HEK293T (cell line): ENCODE measurements around the gene SPDYE4.

ENCODE experiments used
- BHLHE40 ChIP-seq: fragments of 450-650 bp; IDR thresholded peaks from 2 replicates; pipeline ENCODE4 v1.6.1; 2016; ENCODE audit warnings: mild to moderate bottlenecking, moderate library complexity, borderline replicate concordance
- FOXK2 ChIP-seq: fragments of 450-650 bp; IDR thresholded peaks from 2 replicates; pipeline ENCODE4 v1.6.1; 2016; ENCODE audit warnings: mild to moderate bottlenecking
- FOXM1 ChIP-seq: fragments of 450-650 bp; IDR thresholded peaks from 2 replicates; pipeline ENCODE4 v1.6.1; 2017; ENCODE audit warnings: mild to moderate bottlenecking, borderline replicate concordance
- SP1 ChIP-seq: fragments of 450-650 bp; IDR thresholded peaks from 2 replicates; pipeline ENCODE4 v1.6.1; 2017
- TARDBP ChIP-seq: fragments of 450-650 bp; IDR thresholded peaks from 2 replicates; pipeline ENCODE4 v1.6.1; 2016
- ZNF384 ChIP-seq: fragments of 450-650 bp; IDR thresholded peaks from 2 replicates; pipeline ENCODE4 v1.6.1; 2016

DNA sequence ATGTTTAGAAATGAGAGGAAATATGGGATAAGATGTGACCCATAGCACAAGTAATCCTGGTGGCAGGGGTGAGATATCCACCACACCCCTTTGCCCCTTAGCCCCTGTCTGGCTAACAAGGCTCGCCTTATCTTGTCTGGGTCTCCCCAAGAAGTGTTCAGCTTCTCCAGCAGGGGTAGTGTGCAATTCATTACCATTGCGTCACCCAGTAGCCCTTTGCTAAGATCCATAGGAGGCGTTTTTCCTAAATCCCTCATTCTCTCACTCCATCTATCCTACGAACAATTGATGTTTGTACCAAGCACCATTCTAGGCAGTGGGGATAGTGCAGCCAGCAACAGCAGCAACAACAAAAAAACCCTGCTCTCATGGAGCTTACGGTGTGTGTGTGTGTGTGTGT, 44.5 kb downstream of the SPDYE4 start:
- TF ChIP-seq FOXK2 (no peak), BHLHE40 (no peak), ZNF384 (no peak), SP1 (no peak), TARDBP (no peak), FOXM1 (no peak)
